A549 (cell line): Measurements from ENCODE around the gene RBFA. TPM values are rescaled to one million over a fixed set of nuclear protein-coding genes. Genes with fewer than 3 reads are reported as not detected.

Experiments used
- ATAC-seq, 2 experiments: fragments of 200-7000 bp in 1 of 2; fragments of >200 bp in 1 of 2; cut with Nextera tagmentation in 1 of 2; cut with Tn5 transposase in 1 of 2; 3 replicates each; pipeline versions ENCODE4 v1.8.0 to v1.9.1; 2018 to 2020; ENCODE audit warnings: mild to moderate bottlenecking in 1 of 2, moderate library complexity in 1 of 2
- CTCF ChIA-PET: fragments of 300-600 bp; sonication (Branson Sonifier 250); formaldehyde crosslinking; extraction: SDS; loops from one replicate; lab custom pipeline; 2021; ENCODE audit warnings: antibody characterized with exemption, inconsistent platforms; lab: Yijun Ruan, JAX
- POLR2A ChIA-PET: fragments of 350-600 bp; formaldehyde crosslinking; extraction: SDS; loops from one replicate; lab custom pipeline; 2021; ENCODE audit warnings: antibody characterized with exemption, inconsistent platforms; lab: Yijun Ruan, JAX
- DNase-seq, 2 experiments: peaks; one replicate each; pipeline versions ENCODE4 v3.0.0 to v3.0.0-alpha.2; 2011 to 2016; ENCODE audit warnings: low read depth in 1 of 2, low spot score in 1 of 2
- FAIRE-seq: peaks from 2 replicates; lab custom pipeline; 2011; peaks lifted over from hg19 to GRCh38; lab: Jason Lieb, UNC
- H3K27ac ChIP-seq, 2 experiments: fragments of >200 bp; sonication (Bioruptor Twin); formaldehyde crosslinking; 3 replicates each; pipeline ENCODE4 v1.5.1; 2016 to 2017
- H3K4me1 ChIP-seq: fragments of >200 bp; sonication (Bioruptor Twin); formaldehyde crosslinking; 3 replicates; pipeline ENCODE4 v1.6.1; 2016
- H3K4me2 ChIP-seq: fragments of >200 bp; sonication (Bioruptor Twin); formaldehyde crosslinking; 3 replicates; pipeline ENCODE4 v1.6.1; 2016
- H3K4me3 ChIP-seq: fragments of >200 bp; sonication (Bioruptor Twin); formaldehyde crosslinking; 3 replicates; pipeline ENCODE4 v1.5.1; 2016
- H3K9me3 ChIP-seq: fragments of >200 bp; sonication (Bioruptor Twin); formaldehyde crosslinking; 3 replicates; pipeline ENCODE4 v1.6.1; 2016
- E2F6 ChIP-seq: IDR thresholded peaks from 2 replicates; pipeline ENCODE4 v1.6.1; 2012; ENCODE audit warnings: low read depth, borderline replicate concordance
- EHF ChIP-seq: fragments of 250-450 bp; sonication (Bioruptor Pico); IDR thresholded peaks from 2 replicates; pipeline ENCODE4 v1.5.0; 2020; ENCODE audit warnings: mild to moderate bottlenecking
- EHMT2 ChIP-seq: fragments of 200-600 bp; sonication (generic); IDR thresholded peaks from 2 replicates; pipeline ENCODE4 v1.6.1; 2016; ENCODE audit warnings: antibody characterized with exemption, low read depth, mild to moderate bottlenecking, moderate library complexity
- ELK1 ChIP-seq: fragments of 150-350 bp; IDR thresholded peaks from 2 replicates; pipeline ENCODE4 v1.6.1; 2014; ENCODE audit warnings: low read depth, mild to moderate bottlenecking, low read length
- EP300 ChIP-seq, 2 experiments: fragments of >200 bp; sonication (Bioruptor Twin); formaldehyde crosslinking; IDR thresholded peaks; 2 replicates in 1 of 2; 3 replicates in 1 of 2; pipeline ENCODE4 v1.6.1; 2016 to 2017
- HES2 ChIP-seq: fragments of >200 bp; sonication (Bioruptor Twin); formaldehyde crosslinking; IDR thresholded peaks from 2 replicates; pipeline ENCODE4 v1.6.1; 2016
- HOXA7 ChIP-seq: fragments of 250-450 bp; sonication (Bioruptor Pico); IDR thresholded peaks from 2 replicates; pipeline ENCODE4 v1.5.0; 2020; ENCODE audit warnings: mild to moderate bottlenecking, moderate library complexity
- HOXB13 ChIP-seq: fragments of 250-450 bp; sonication (Bioruptor Pico); IDR thresholded peaks from 2 replicates; pipeline ENCODE4 v1.5.0; 2020; ENCODE audit warnings: low read depth, mild to moderate bottlenecking, moderate library complexity
- JUN ChIP-seq, 2 experiments: fragments of >200 bp; sonication (Bioruptor Twin); formaldehyde crosslinking; IDR thresholded peaks; 2 replicates in 1 of 2; 3 replicates in 1 of 2; pipeline ENCODE4 v1.6.1; 2016 to 2017
- KDM1A ChIP-seq: fragments of 200-600 bp; sonication (generic); IDR thresholded peaks from 2 replicates; pipeline ENCODE4 v1.6.1; 2016; ENCODE audit warnings: low read depth, mild to moderate bottlenecking
- MAFK ChIP-seq: fragments of 450-650 bp; IDR thresholded peaks from 2 replicates; pipeline ENCODE4 v1.6.1; 2014; ENCODE audit not compliant: partially characterized antibody
- POLR2A ChIP-seq: IDR thresholded peaks from 2 replicates; pipeline ENCODE4 v1.6.1; 2012; ENCODE audit warnings: mild to moderate bottlenecking, low read length
- RCOR1 ChIP-seq: fragments of 150-350 bp; IDR thresholded peaks from 2 replicates; pipeline ENCODE4 v1.6.1; 2014; ENCODE audit warnings: antibody characterized with exemption, low read length, low read depth
- REST ChIP-seq: fragments of 200-600 bp; sonication (generic); IDR thresholded peaks from 2 replicates; pipeline ENCODE4 v1.6.1; 2016; ENCODE audit warnings: antibody characterized with exemption, mild to moderate bottlenecking, moderate library complexity
- SMC3 ChIP-seq: fragments of >200 bp; sonication (Bioruptor Twin); formaldehyde crosslinking; IDR thresholded peaks from 3 replicates; pipeline ENCODE4 v1.6.1; 2018; ENCODE audit warnings: inconsistent platforms
- TFCP2L1 ChIP-seq: fragments of 250-450 bp; sonication (Bioruptor Pico); IDR thresholded peaks from 2 replicates; pipeline ENCODE4 v1.5.0; 2021; ENCODE audit warnings: mild to moderate bottlenecking
- TP53 ChIP-seq: fragments of 250-450 bp; sonication (Bioruptor Pico); IDR thresholded peaks from 2 replicates; pipeline ENCODE4 v1.5.0; 2021; ENCODE audit warnings: mild to moderate bottlenecking, moderate library complexity
- ZFP36 ChIP-seq: fragments of 450-650 bp; IDR thresholded peaks from 2 replicates; pipeline ENCODE4 v1.6.1; 2014; ENCODE audit warnings: borderline replicate concordance; ENCODE audit not compliant: partially characterized antibody
- WGBS: methylation state at CpG from one replicate; pipeline ENCODE4 v1.1.6; 2017; ENCODE audit errors: missing lambda C conversion rate; 5-methylcytosine and 5-hydroxymethylcytosine counted together
- polyA plus RNA-seq, 4 experiments: library from polyadenylated mRNA; depleted of rRNA in 3 of 4; stranded (reverse); fragments of >200 nt; fragmentation: RNase III in 1 of 4; extraction: RNeasy Plus Mini Kit Qiagen cat#74134 plus additional on column Dnase treatment in 1 of 4; gene quantifications; 2 replicates in 3 of 4; 3 replicates in 1 of 4; pipeline ENCODE4 v1.2.3, GENCODE V29; 2011 to 2017

RBFA gene
- polyA plus RNA-seq, 2 of the 4 experiments (the other 2 are of a cell fraction): 34.4 to 43.6 TPM

- DNase-seq (no peak), ATAC-seq (no peak), FAIRE-seq (no peak)
- ChIA-PET CTCF (no interaction called here), POLR2A (no interaction called here)
- H3K4me2 ChIP-seq: peak overlapping the region; percentile 88
- no peaks in the 10 kb centered on the region for H3K9me3 ChIP-seq
- WGBS: 93% methylated on average over 7 of the region's 7 CpGs
- TF ChIP-seq EHF (CRISPR knock-in tag): no peak
- no peak for TF ChIP-seq ELK1
- TF ChIP-seq HOXB13 (CRISPR knock-in tag): no peak
- no peak for TF ChIP-seq HOXA7 (CRISPR knock-in tag)
- TF ChIP-seq JUN (IDR thresholded peaks at IDR 0.05): no peak
- no peak for TF ChIP-seq SMC3
- no peak for TF ChIP-seq RCOR1
- TF ChIP-seq POLR2A: no peak
- TF ChIP-seq EP300 (IDR thresholded peaks at IDR 0.05): no peak
- TF ChIP-seq EHMT2: no peak
- no peak for TF ChIP-seq TFCP2L1
- TF ChIP-seq HES2: no peak
- no peak for TF ChIP-seq REST
- no peak for TF ChIP-seq TP53 (CRISPR knock-in tag)
- TF ChIP-seq E2F6: no peak
- no peak for TF ChIP-seq MAFK
- TF ChIP-seq KDM1A: no peak
- no peak overlapping the region for H3K4me3 ChIP-seq
- H3K27ac ChIP-seq: no peak overlapping the region
- H3K4me1 ChIP-seq: peaks cover 5% of the 10 kb centered on the region; the same call in 1 of the 3 replicates
Observed at GRCh38 chr18:80035997-80036396, 1.8 kb downstream of the RBFA start.

- POLR2A ChIA-PET: no interaction called here
- peaks cover 5% of the 10 kb centered on the region; the same call in 1 of the 3 replicates for H3K4me1 ChIP-seq
- no peak for TF ChIP-seq ZFP36
- TF ChIP-seq REST: peak; percentile 26; the same call in 1 of the 2 replicates
- TF ChIP-seq, all 56 proteins: peak for 1
- Histone ChIP-seq H3K9me3 (no peaks in the 10 kb centered on the region), H3K4me3 (no peak overlapping the region), H3K4me2 (no peak overlapping the region), H3K27ac (no peak overlapping the region)
- no peak for FAIRE-seq
- no peak for DNase-seq
- CTCF ChIA-PET: no interaction called here
- WGBS: 94% methylated on average over 12 of the region's 12 CpGs
- ATAC-seq: no peak
Observed at GRCh38 chr18:80037300-80037699, 3.1 kb downstream of the RBFA start.
